ENCODE measurements around the gene CMTM3.
"Not testable (repeated sequence)": the region's sequence is repeated elsewhere in the genome, so short reads cannot be mapped to it uniquely, and the experiment has no call there.

The CMTM3 gene

GRCh38 chr16:66614161-66614802, 9.8 kb downstream of the CMTM3 start:
- no peak for DNase-seq (ENCODE audit: insufficient read length)
- TF ChIP-seq POLR2AphosphoS5 (IDR thresholded peaks at IDR 0.05; ENCODE audit: low read depth, low read length) (no peak), POLR2A (IDR thresholded peaks at IDR 0.05; ENCODE audit: low read depth, low read length) (no peak), TAF1 (IDR thresholded peaks at IDR 0.05; ENCODE audit: borderline replicate concordance, low read depth, low read length) (no peak)
- no peak for FAIRE-seq

GRCh38 chr16:66616169-66616568, 11.7 kb downstream of the CMTM3 start:
- FAIRE-seq: no peak
- TF ChIP-seq POLR2AphosphoS5 (IDR thresholded peaks at IDR 0.05; ENCODE audit: low read depth, low read length) (no peak), TAF1 (IDR thresholded peaks at IDR 0.05; ENCODE audit: borderline replicate concordance, low read depth, low read length) (no peak), POLR2A (IDR thresholded peaks at IDR 0.05; ENCODE audit: low read depth, low read length) (no peak)
- DNase-seq (ENCODE audit: insufficient read length): no peak

GRCh38 chr16:66616592-66616991, 12.1 kb downstream of the CMTM3 start:
- DNase-seq (ENCODE audit: insufficient read length): no peak
- no peak for FAIRE-seq
- TF ChIP-seq POLR2A (IDR thresholded peaks at IDR 0.05; ENCODE audit: low read depth, low read length) (no peak), POLR2AphosphoS5 (IDR thresholded peaks at IDR 0.05; ENCODE audit: low read depth, low read length) (no peak), TAF1 (IDR thresholded peaks at IDR 0.05; ENCODE audit: borderline replicate concordance, low read depth, low read length) (no peak)

GRCh38 chr16:66617010-66617434, 12.5 kb downstream of the CMTM3 start:
- FAIRE-seq: no peak
- DNase-seq (ENCODE audit: insufficient read length): no peak
- no peak for TF ChIP-seq POLR2AphosphoS5 (IDR thresholded peaks at IDR 0.05; ENCODE audit: low read depth, low read length)
- TF ChIP-seq TAF1 (IDR thresholded peaks at IDR 0.05; ENCODE audit: borderline replicate concordance, low read depth, low read length): no peak
- TF ChIP-seq POLR2A (IDR thresholded peaks at IDR 0.05; ENCODE audit: low read depth, low read length): no peak

GRCh38 chr16:66617728-66618127, 13.2 kb downstream of the CMTM3 start:
- TF ChIP-seq TAF1 (IDR thresholded peaks at IDR 0.05; ENCODE audit: borderline replicate concordance, low read depth, low read length): no peak
- TF ChIP-seq POLR2A (IDR thresholded peaks at IDR 0.05; ENCODE audit: low read depth, low read length): no peak
- no peak for TF ChIP-seq POLR2AphosphoS5 (IDR thresholded peaks at IDR 0.05; ENCODE audit: low read depth, low read length)
- no peak for FAIRE-seq
- DNase-seq (ENCODE audit: insufficient read length): no peak

GRCh38 chr16:66618588-66619375, 14.3 kb downstream of the CMTM3 start:
- FAIRE-seq (no peak), DNase-seq (ENCODE audit: insufficient read length) (no peak)
- TF ChIP-seq TAF1 (IDR thresholded peaks at IDR 0.05; ENCODE audit: borderline replicate concordance, low read depth, low read length) (no peak), POLR2AphosphoS5 (IDR thresholded peaks at IDR 0.05; ENCODE audit: low read depth, low read length) (no peak), POLR2A (IDR thresholded peaks at IDR 0.05; ENCODE audit: low read depth, low read length) (no peak)

- no peak for DNase-seq (ENCODE audit: insufficient read length)
- TF ChIP-seq POLR2A (IDR thresholded peaks at IDR 0.05; ENCODE audit: low read depth, low read length) (no peak), POLR2AphosphoS5 (IDR thresholded peaks at IDR 0.05; ENCODE audit: low read depth, low read length) (no peak), TAF1 (IDR thresholded peaks at IDR 0.05; ENCODE audit: borderline replicate concordance, low read depth, low read length) (no peak)
- no peak for FAIRE-seq
Observed at GRCh38 chr16:66619534-66620428, 15.3 kb downstream of the CMTM3 start.

GRCh38 chr16:66620429-66620795, 15.9 kb downstream of the CMTM3 start:
- TF ChIP-seq POLR2AphosphoS5 (IDR thresholded peaks at IDR 0.05; ENCODE audit: low read depth, low read length) (no peak), TAF1 (IDR thresholded peaks at IDR 0.05; ENCODE audit: borderline replicate concordance, low read depth, low read length) (no peak), POLR2A (IDR thresholded peaks at IDR 0.05; ENCODE audit: low read depth, low read length) (no peak)
- FAIRE-seq: no peak
- DNase-seq (ENCODE audit: insufficient read length): no peak

GRCh38 chr16:66621973-66622372, 17.5 kb downstream of the CMTM3 start:
- DNase-seq (ENCODE audit: insufficient read length) (no peak), FAIRE-seq (no peak)
- TF ChIP-seq POLR2A (IDR thresholded peaks at IDR 0.05; ENCODE audit: low read depth, low read length) (no peak), TAF1 (IDR thresholded peaks at IDR 0.05; ENCODE audit: borderline replicate concordance, low read depth, low read length) (no peak), POLR2AphosphoS5 (IDR thresholded peaks at IDR 0.05; ENCODE audit: low read depth, low read length) (no peak)

GRCh38 chr16:66622863-66623262, 18.4 kb downstream of the CMTM3 start:
- no peak for FAIRE-seq
- DNase-seq (ENCODE audit: insufficient read length): no peak
- TF ChIP-seq POLR2A (IDR thresholded peaks at IDR 0.05; ENCODE audit: low read depth, low read length) (no peak), TAF1 (IDR thresholded peaks at IDR 0.05; ENCODE audit: borderline replicate concordance, low read depth, low read length) (no peak), POLR2AphosphoS5 (IDR thresholded peaks at IDR 0.05; ENCODE audit: low read depth, low read length) (no peak)

- TF ChIP-seq TAF1 (IDR thresholded peaks at IDR 0.05; ENCODE audit: borderline replicate concordance, low read depth, low read length): no peak
- no peak for TF ChIP-seq POLR2A (IDR thresholded peaks at IDR 0.05; ENCODE audit: low read depth, low read length)
- TF ChIP-seq POLR2AphosphoS5 (IDR thresholded peaks at IDR 0.05; ENCODE audit: low read depth, low read length): no peak
- no peak for FAIRE-seq
Observed at GRCh38 chr16:66623755-66624154, 19.3 kb downstream of the CMTM3 start.

GRCh38 chr16:66627611-66628378, 23.3 kb downstream of the CMTM3 start:
- not testable (repeated sequence) for FAIRE-seq

More at GRCh38 chr16:66623755-66624154, 19.3 kb downstream of the CMTM3 start:
- no peak for DNase-seq (ENCODE audit: insufficient read length)

More at GRCh38 chr16:66627611-66628378, 23.3 kb downstream of the CMTM3 start:
- not testable (repeated sequence) for DNase-seq (ENCODE audit: insufficient read length)
